Measurements from ENCODE around the gene GC.

- TF ChIP-seq CTCF (conservative IDR thresholded peaks at IDR 0.05) (no peak), EZH2 (IDR thresholded peaks at IDR 0.05; ENCODE audit: low read depth) (no peak)
Observed at GRCh38 chr4:71777891-71778290, 6.0 kb downstream of the GC start.
